NCI-H1694 treated with DMSO at 0.1 percent for 48 hours (cell line): ENCODE measurements around the gene HDAC10.

Source experiments
- DNase-seq: peaks from one replicate; lab custom pipeline; 2025; lab: John Stamatoyannopoulos, UW

The HDAC10 gene

GRCh38 chr22:50255607-50256006 is 4.5 kb upstream of the HDAC10 start:
- DNase-seq: no peak

- DNase-seq: no peak
These were observed 4.0 kb upstream of the HDAC10 start for GRCh38 chr22:50255099-50255498.

- DNase-seq: no peak
These were observed 2.9 kb upstream of the HDAC10 start for GRCh38 chr22:50253941-50254340.

GRCh38 chr22:50253046-50253915 is 2.2 kb upstream of the HDAC10 start:
- DNase-seq: no peak

- peak; percentile 48 for DNase-seq
These were observed 1.3 kb upstream of the HDAC10 start for GRCh38 chr22:50252082-50253045.

GRCh38 chr22:50251477-50252081 is 514 bp upstream of the HDAC10 start:
- DNase-seq: no peak

GRCh38 chr22:50250249-50250554 is 863 bp downstream of the HDAC10 start:
- no peak for DNase-seq

- no peak for DNase-seq
These were observed 1.5 kb downstream of the HDAC10 start for GRCh38 chr22:50249341-50250248.

GRCh38 chr22:50248196-50249081 is 2.6 kb downstream of the HDAC10 start:
- DNase-seq: no peak

GRCh38 chr22:50247748-50248147 is 3.3 kb downstream of the HDAC10 start:
- no peak for DNase-seq

- no peak for DNase-seq
These were observed 4.6 kb downstream of the HDAC10 start for GRCh38 chr22:50246242-50247175.

GRCh38 chr22:50245214-50246072 is 5.6 kb downstream of the HDAC10 start:
- DNase-seq: no peak

- peak; percentile 92 for DNase-seq
These were observed 6.4 kb downstream of the HDAC10 start, which contains the start of gene TUBGCP6 for GRCh38 chr22:50244420-50245213. Gene TUBGCP6, minus strand, starts transcription at chr22:50245023. Its CDS starts 564 bp downstream, at chr22:50244459.

- peak; percentile 42 for DNase-seq
These were observed 7.2 kb downstream of the HDAC10 start for GRCh38 chr22:50243685-50244419.

- DNase-seq: no peak
These were observed 8.6 kb downstream of the HDAC10 start for GRCh38 chr22:50242406-50242949.

GRCh38 chr22:50238755-50239154 is 12.3 kb downstream of the HDAC10 start:
- no peak for DNase-seq
